Activated CD4-positive, alpha-beta T cell treated with anti-CD3 and anti-CD28 coated beads, Interleukin-2, amount 10 ng/mL, durations not matched to agents 24 days and 14 days (primary cell): ENCODE measurements around the gene NSFL1C. TPM values are rescaled to one million over a fixed set of nuclear protein-coding genes. Genes with fewer than 3 reads are reported as not detected.
A peak's percentile ranks its signal among the peaks of the same experiment; 100 is the strongest.

Experiments used
- DNase-seq: peaks from one replicate; pipeline ENCODE4 v3.0.0; 2022
- H3K27ac Mint-ChIP-seq: one replicate; pipeline ENCODE4 v1.8.0; 2022; ENCODE audit warnings: mild to moderate bottlenecking, mixed read lengths
- H3K27me3 Mint-ChIP-seq: one replicate; pipeline ENCODE4 v1.8.0; 2022; ENCODE audit warnings: mixed read lengths
- H3K36me3 Mint-ChIP-seq: one replicate; pipeline ENCODE4 v1.8.0; 2022; ENCODE audit warnings: low read depth, mild to moderate bottlenecking, mixed read lengths
- H3K4me1 Mint-ChIP-seq: one replicate; pipeline ENCODE4 v1.8.0; 2021; ENCODE audit warnings: mixed read lengths
- H3K4me3 Mint-ChIP-seq: one replicate; pipeline ENCODE4 v1.8.0; 2022; ENCODE audit warnings: mild to moderate bottlenecking, moderate library complexity, mixed read lengths
- H3K9me3 Mint-ChIP-seq: one replicate; pipeline ENCODE4 v1.8.0; 2021; ENCODE audit warnings: mixed read lengths
- intact Hi-C: fragments of 100-400 bp; cut with micrococcal nuclease; formaldehyde crosslinking; loops from one replicate; pipeline ENCODE4 v1.15.1; 2023
- total RNA-seq: library from RNA; stranded (reverse); gene quantifications from 2 replicates; pipeline ENCODE4 v1.2.3, GENCODE V29; 2022

The NSFL1C gene
- total RNA-seq, 1 donor from 2014 or later = 101 TPM

DNA sequence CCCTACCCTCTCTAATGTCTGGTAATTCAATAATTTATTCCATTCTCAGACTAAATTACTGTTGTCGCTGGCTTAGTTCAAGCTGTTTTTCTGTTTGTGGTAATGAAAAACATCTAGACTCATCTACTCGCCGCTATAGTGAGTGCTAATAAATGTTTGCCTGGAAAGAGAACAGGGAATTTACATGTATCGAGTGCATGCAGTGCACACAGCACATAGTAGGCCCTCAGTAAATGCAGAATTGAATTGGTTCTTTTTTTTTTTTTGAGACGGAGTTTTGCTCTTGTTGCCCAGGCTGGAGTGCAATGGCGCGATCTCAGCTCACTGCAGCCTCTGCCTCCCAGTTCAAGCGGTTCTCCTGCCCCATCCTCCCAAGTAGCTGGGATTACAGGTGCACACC, 7.7 kb upstream of the NSFL1C start:
- Mint-ChIP-seq H3K4me1 (no peaks in the 10 kb centered on the region), H3K27me3 (peaks cover 2% of the 10 kb centered on the region), H3K36me3 (no peaks in the 10 kb centered on the region), H3K27ac (no peak overlapping the region), H3K4me3 (no peak overlapping the region), H3K9me3 (no peaks in the 10 kb centered on the region)
- DNase-seq = peak; percentile 24
- intact Hi-C loops = no loop called here

GRCh38 chr20:1473246-1474220, 6.9 kb upstream of the NSFL1C start:
- peak; percentile 41 for DNase-seq
- Mint-ChIP-seq H3K36me3 (no peaks in the 10 kb centered on the region), H3K27ac (no peak overlapping the region), H3K27me3 (peaks cover 8% of the 10 kb centered on the region), H3K9me3 (no peaks in the 10 kb centered on the region), H3K4me1 (no peaks in the 10 kb centered on the region), H3K4me3 (no peak overlapping the region)
- intact Hi-C loops = no loop called here

GRCh38 chr20:1472556-1473245, 6.1 kb upstream of the NSFL1C start:
- H3K9me3 Mint-ChIP-seq = no peaks in the 10 kb centered on the region
- H3K27me3 Mint-ChIP-seq = peaks cover 17% of the 10 kb centered on the region
- intact Hi-C loops = no loop called here
- H3K36me3 Mint-ChIP-seq = no peaks in the 10 kb centered on the region
- H3K27ac Mint-ChIP-seq = no peak overlapping the region
- no peak overlapping the region for H3K4me3 Mint-ChIP-seq
- peaks cover 5% of the 10 kb centered on the region for H3K4me1 Mint-ChIP-seq
- DNase-seq = no peak

DNA sequence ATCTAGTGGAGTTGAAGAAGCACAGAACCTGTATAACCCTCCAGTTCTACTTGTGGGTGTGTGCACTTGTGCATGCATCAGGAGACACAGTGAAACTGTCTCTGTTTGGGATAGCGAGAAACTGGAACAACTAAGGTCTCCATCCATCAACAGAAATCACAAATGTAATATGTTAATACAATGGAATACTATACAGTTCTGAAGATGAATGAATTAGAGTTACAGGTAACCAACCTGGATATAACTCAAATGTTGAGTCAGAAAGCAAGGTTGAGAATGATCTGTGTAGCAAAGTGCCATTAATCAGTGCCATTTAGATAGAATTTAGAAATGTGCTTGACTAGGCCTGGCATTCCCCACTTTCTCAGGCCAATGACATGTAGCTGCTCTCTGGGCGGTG, 4.6 kb upstream of the NSFL1C start:
- Mint-ChIP-seq H3K9me3 (no peaks in the 10 kb centered on the region), H3K36me3 (no peaks in the 10 kb centered on the region), H3K27ac (no peak overlapping the region), H3K4me1 (peaks cover 13% of the 10 kb centered on the region), H3K27me3 (peaks cover 21% of the 10 kb centered on the region), H3K4me3 (no peak overlapping the region)
- DNase-seq = no peak
- intact Hi-C loops = no loop called here

DNA sequence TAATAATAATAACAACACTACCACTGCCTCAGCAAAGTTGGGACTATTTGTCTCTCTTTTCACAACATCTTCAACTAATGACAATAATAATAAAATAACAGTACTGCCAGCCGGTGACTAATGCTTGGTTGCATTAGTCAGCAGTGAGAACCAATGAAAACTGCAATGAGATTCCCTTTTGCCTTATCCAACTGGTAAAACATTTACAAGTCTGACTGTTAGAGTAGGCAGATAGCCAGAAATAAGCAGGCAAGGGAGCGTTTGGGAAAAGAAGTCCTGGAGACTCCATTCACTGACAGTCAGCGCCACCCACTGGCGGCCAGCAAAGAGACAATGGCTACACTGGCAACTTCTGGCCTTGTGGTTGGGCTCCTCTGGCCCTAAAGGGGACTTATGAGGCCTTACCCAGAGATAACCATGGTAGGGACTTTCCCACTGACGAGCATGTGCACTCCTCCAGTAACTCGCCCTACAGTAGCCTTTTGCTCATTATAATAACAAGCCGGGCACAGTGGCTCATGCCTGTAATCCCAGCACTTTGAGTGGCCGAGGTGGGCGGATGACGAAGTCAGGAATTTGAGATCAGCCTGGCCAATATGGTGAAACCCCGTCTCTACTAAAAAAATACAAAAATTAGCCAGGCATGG, 3.4 kb upstream of the NSFL1C start:
- peaks cover 21% of the 10 kb centered on the region for H3K27me3 Mint-ChIP-seq
- no peak overlapping the region for H3K27ac Mint-ChIP-seq
- intact Hi-C loops = loop anchor here (5.0 to 10.0 kb wide), 3 partner anchors 243 to 928 kb away; partner anchors contain the start of genes CSNK2A1 and RAD21L1
- H3K9me3 Mint-ChIP-seq = no peaks in the 10 kb centered on the region
- H3K36me3 Mint-ChIP-seq = no peaks in the 10 kb centered on the region
- peak; percentile 70 for DNase-seq
- H3K4me3 Mint-ChIP-seq = no peak overlapping the region
- H3K4me1 Mint-ChIP-seq = peaks cover 23% of the 10 kb centered on the region

- no peaks in the 10 kb centered on the region for H3K9me3 Mint-ChIP-seq
- peaks cover 5% of the 10 kb centered on the region for H3K36me3 Mint-ChIP-seq
- no peak for DNase-seq
- intact Hi-C loops = loop anchor here (5.0 to 10.0 kb wide), 3 partner anchors 242 to 927 kb away; partner anchors contain the start of genes CSNK2A1 and RAD21L1
- H3K27ac Mint-ChIP-seq = no peak overlapping the region
- no peak overlapping the region for H3K4me3 Mint-ChIP-seq
- H3K4me1 Mint-ChIP-seq = peaks cover 29% of the 10 kb centered on the region
- H3K27me3 Mint-ChIP-seq = peaks cover 21% of the 10 kb centered on the region
Measured at GRCh38 chr20:1469306-1469905, 2.8 kb upstream of the NSFL1C start.

DNA sequence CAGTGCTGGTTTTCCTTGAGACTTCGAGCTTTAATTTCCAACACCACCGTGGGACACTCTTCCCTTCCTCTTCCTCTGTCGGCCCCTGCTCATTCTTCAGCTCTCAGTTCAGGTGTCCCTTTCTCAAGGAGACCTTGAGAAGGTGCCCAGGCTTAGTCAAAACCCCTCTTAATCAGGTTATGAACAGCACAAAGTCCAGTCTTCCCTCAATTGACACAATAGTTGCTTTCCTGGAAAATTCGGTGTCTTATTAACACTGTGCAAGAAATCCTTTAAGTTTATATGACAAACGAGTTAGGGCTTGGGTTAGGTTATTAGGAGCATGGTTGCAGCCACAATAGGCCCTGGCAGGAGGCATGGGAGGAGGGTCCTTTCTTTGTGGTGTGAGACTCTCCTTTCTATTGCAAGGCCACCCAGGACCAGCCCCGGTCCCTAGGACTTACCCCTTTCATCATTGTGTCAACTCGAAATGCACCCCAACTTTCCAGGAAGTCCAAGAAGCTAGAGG, 1.5 kb upstream of the NSFL1C start:
- Mint-ChIP-seq H3K36me3 (peaks cover 16% of the 10 kb centered on the region), H3K27me3 (peaks cover 21% of the 10 kb centered on the region), H3K9me3 (no peaks in the 10 kb centered on the region), H3K27ac (peak overlapping the region; percentile 20), H3K4me1 (peaks cover 41% of the 10 kb centered on the region), H3K4me3 (peak overlapping the region; percentile 90)
- DNase-seq = no peak
- intact Hi-C loops = loop anchor here (5.0 to 10.0 kb wide), 3 partner anchors 241 to 926 kb away; partner anchors contain the start of genes CSNK2A1 and RAD21L1

GRCh38 chr20:1467355-1468116, 887 bp upstream of the NSFL1C start:
- H3K4me1 Mint-ChIP-seq = peaks cover 44% of the 10 kb centered on the region
- DNase-seq = peak; percentile 67

DNA sequence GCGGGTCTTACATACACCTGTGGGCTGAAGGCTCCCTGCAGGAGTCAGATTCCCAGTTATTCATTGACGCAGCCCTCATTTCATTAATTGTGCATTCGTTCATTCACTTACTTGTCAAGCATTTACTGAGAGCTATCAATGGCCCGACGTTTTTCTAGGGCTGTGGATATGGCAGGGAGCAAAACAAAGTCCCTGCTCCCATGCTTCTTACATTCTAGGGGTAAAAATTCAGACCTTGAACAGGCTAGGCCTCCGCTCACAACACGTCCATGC, 369 bp upstream of the NSFL1C start:
- peaks cover 21% of the 10 kb centered on the region for H3K27me3 Mint-ChIP-seq

More at GRCh38 chr20:1467355-1468116, 887 bp upstream of the NSFL1C start:
- Mint-ChIP-seq H3K27ac (peak overlapping the region; percentile 64), H3K27me3 (peaks cover 21% of the 10 kb centered on the region), H3K4me3 (peak overlapping the region; percentile 90), H3K9me3 (no peaks in the 10 kb centered on the region), H3K36me3 (peaks cover 20% of the 10 kb centered on the region)
- intact Hi-C loops = loop anchor here (2.0 to 10.0 kb wide), 4 partner anchors 240 to 925 kb away; partner anchors contain the start of genes CSNK2A1 and RAD21L1

GRCh38 chr20:1465470-1466210, 1.0 kb downstream of the NSFL1C start:
- DNase-seq = no peak
- Mint-ChIP-seq H3K27ac (peak overlapping the region; percentile 82), H3K4me1 (peaks cover 48% of the 10 kb centered on the region), H3K4me3 (peak overlapping the region; percentile 90), H3K9me3 (no peaks in the 10 kb centered on the region), H3K36me3 (peaks cover 29% of the 10 kb centered on the region), H3K27me3 (peaks cover 19% of the 10 kb centered on the region)
- intact Hi-C loops = loop anchor here (1.0 to 10.0 kb wide), 8 partner anchors 38 to 923 kb away; partner anchors contain the start of genes CSNK2A1, FKBP1A, PSMF1 and RAD21L1

More for the DNA sequence above, 369 bp upstream of the NSFL1C start:
- peak overlapping the region; percentile 64 for H3K27ac Mint-ChIP-seq
- no peak for DNase-seq
- H3K36me3 Mint-ChIP-seq = peaks cover 22% of the 10 kb centered on the region
- intact Hi-C loops = loop anchor here (2.0 to 10.0 kb wide), 4 partner anchors 240 to 925 kb away; partner anchors contain the start of genes CSNK2A1 and RAD21L1
- H3K9me3 Mint-ChIP-seq = no peaks in the 10 kb centered on the region
- H3K4me3 Mint-ChIP-seq = peak overlapping the region; percentile 90
- peaks cover 44% of the 10 kb centered on the region for H3K4me1 Mint-ChIP-seq

- no peaks in the 10 kb centered on the region for H3K9me3 Mint-ChIP-seq
- peak overlapping the region; percentile 49 for H3K27ac Mint-ChIP-seq
- peaks cover 39% of the 10 kb centered on the region for H3K36me3 Mint-ChIP-seq
- H3K27me3 Mint-ChIP-seq = peaks cover 18% of the 10 kb centered on the region
- peak overlapping the region; percentile 72 for H3K4me3 Mint-ChIP-seq
- DNase-seq = no peak
- H3K4me1 Mint-ChIP-seq = peaks cover 48% of the 10 kb centered on the region
- intact Hi-C loops = loop anchor here (10.0 kb wide), 1 partner anchor 619 kb away; no protein-coding TSS in a partner anchor
Measured at GRCh38 chr20:1463971-1464570, 2.6 kb downstream of the NSFL1C start.
